GM23338 (cell line): ENCODE measurements around the gene NF1. TPM values are rescaled to one million over a fixed set of nuclear protein-coding genes. Genes with fewer than 3 reads are reported as not detected.

Experiments used
- ATAC-seq: fragments of 200-7000 bp; cut with Tn5 transposase; 3 replicates; pipeline ENCODE4 v1.9.1; 2020
- DNase-seq: peaks from one replicate; pipeline ENCODE4 v3.0.0-alpha.2; 2015; ENCODE audit warnings: low spot score
- H2AFZ ChIP-seq: fragments of 200-600 bp; sonication (generic); 2 replicates; pipeline ENCODE4 v1.8.0; 2016; ENCODE audit warnings: antibody characterized with exemption, mild to moderate bottlenecking, moderate library complexity
- H3F3A ChIP-seq: fragments of 200-600 bp; sonication (generic); replicated peaks from 2 replicates; pipeline ENCODE4 v1.8.0; 2017; ENCODE audit warnings: antibody characterized with exemption, mixed run types, low read depth
- H3K27ac ChIP-seq: fragments of 200-600 bp; sonication (generic); 2 replicates; pipeline ENCODE4 v1.6.1; 2016; ENCODE audit warnings: low read depth
- H3K27me3 ChIP-seq: fragments of 200-600 bp; sonication (generic); 2 replicates; pipeline ENCODE4 v1.8.0; 2016; ENCODE audit warnings: mild to moderate bottlenecking, mixed run types, moderate library complexity; ENCODE audit not compliant: insufficient read depth
- H3K36me3 ChIP-seq: fragments of 200-600 bp; sonication (generic); 2 replicates; pipeline ENCODE4 v1.8.0; 2016; ENCODE audit warnings: mild to moderate bottlenecking; ENCODE audit not compliant: insufficient read depth
- H3K4me1 ChIP-seq: fragments of 200-600 bp; sonication (generic); 2 replicates; pipeline ENCODE4 v1.8.0; 2016; ENCODE audit warnings: mild to moderate bottlenecking, moderate library complexity; ENCODE audit not compliant: insufficient read depth
- H3K4me2 ChIP-seq: fragments of 200-600 bp; sonication (generic); 2 replicates; pipeline ENCODE4 v1.7.1; 2017; ENCODE audit warnings: mixed run types
- H3K4me3 ChIP-seq: fragments of 200-600 bp; sonication (generic); 2 replicates; pipeline ENCODE4 v1.6.1; 2016; ENCODE audit warnings: mixed run types
- H3K79me2 ChIP-seq: fragments of 200-600 bp; sonication (generic); replicated peaks from 2 replicates; pipeline ENCODE4 v1.8.0; 2017; ENCODE audit warnings: mild to moderate bottlenecking; ENCODE audit not compliant: insufficient read depth
- H3K9me2 ChIP-seq: fragments of 200-600 bp; sonication (generic); 2 replicates; pipeline ENCODE4 v1.8.0; 2017; ENCODE audit not compliant: insufficient read depth
- H4K20me1 ChIP-seq: fragments of 200-600 bp; sonication (generic); replicated peaks from 2 replicates; pipeline ENCODE4 v1.8.0; 2017; ENCODE audit warnings: mild to moderate bottlenecking; ENCODE audit not compliant: insufficient read depth
- H3K27ac Mint-ChIP-seq: 2 replicates; pipeline ENCODE4 v1.8.0; 2020; ENCODE audit warnings: inconsistent platforms, mild to moderate bottlenecking, moderate library complexity, mixed read lengths
- H3K27me3 Mint-ChIP-seq: 3 replicates; pipeline ENCODE4 v1.8.0; 2022; ENCODE audit warnings: low read depth, mild to moderate bottlenecking, moderate library complexity, mixed read lengths, inconsistent platforms; ENCODE audit not compliant: insufficient read depth, poor library complexity
- H3K36me3 Mint-ChIP-seq: 3 replicates; pipeline ENCODE4 v1.8.0; 2021; ENCODE audit warnings: low read depth, mild to moderate bottlenecking, inconsistent platforms, moderate library complexity, mixed read lengths
- H3K4me1 Mint-ChIP-seq: 3 replicates; pipeline ENCODE4 v1.8.0; 2020; ENCODE audit warnings: mild to moderate bottlenecking, inconsistent platforms, mixed read lengths
- H3K4me3 Mint-ChIP-seq: 3 replicates; pipeline ENCODE4 v1.8.0; 2021; ENCODE audit warnings: moderate library complexity, mild to moderate bottlenecking, inconsistent platforms, mixed read lengths
- H3K9me3 Mint-ChIP-seq: 3 replicates; pipeline ENCODE4 v1.8.0; 2020; ENCODE audit warnings: moderate library complexity, mild to moderate bottlenecking, inconsistent platforms, mixed read lengths
- CREB1 ChIP-seq: fragments of 250-450 bp; sonication (Bioruptor Pico); IDR thresholded peaks from 2 replicates; pipeline ENCODE4 v1.5.0; 2020; ENCODE audit warnings: low read depth, mild to moderate bottlenecking, moderate library complexity
- CTCF ChIP-seq, 2 experiments: fragments of 200-600 bp in 1 of 2; sonication (generic) in 1 of 2; conservative IDR thresholded peaks; 2 replicates each; pipeline versions ENCODE4 v1.5.1 to v1.6.1; 2016 to 2017; ENCODE audit warnings: antibody characterized with exemption in 2 of 2, low read depth in 2 of 2, mild to moderate bottlenecking in 2 of 2, moderate library complexity in 1 of 2
- ETS1 ChIP-seq: IDR thresholded peaks from 2 replicates; pipeline ENCODE4 v1.6.1; 2016; ENCODE audit warnings: antibody characterized with exemption
- EZH2 ChIP-seq: fragments of 200-600 bp; sonication (generic); IDR thresholded peaks from one replicate; pipeline ENCODE4 v1.8.0; 2017; ENCODE audit warnings: antibody characterized with exemption, mild to moderate bottlenecking, low read depth; ENCODE audit not compliant: unreplicated experiment
- EZH2phosphoT487 ChIP-seq: fragments of 200-600 bp; sonication (generic); IDR thresholded peaks from one replicate; pipeline ENCODE4 v1.8.1; 2018; ENCODE audit warnings: antibody characterized with exemption; ENCODE audit not compliant: unreplicated experiment
- JUNB ChIP-seq: IDR thresholded peaks from one replicate; pipeline ENCODE4 v1.6.1; 2016; ENCODE audit warnings: antibody characterized with exemption; ENCODE audit not compliant: unreplicated experiment
- POLR2AphosphoS5 ChIP-seq: IDR thresholded peaks from 2 replicates; pipeline ENCODE4 v1.6.1; 2016; ENCODE audit warnings: antibody characterized with exemption, low read depth
- STAT1 ChIP-seq: IDR thresholded peaks from one replicate; pipeline ENCODE4 v1.6.1; 2016; ENCODE audit warnings: antibody characterized with exemption; ENCODE audit not compliant: unreplicated experiment
- ZNF331 ChIP-seq: fragments of 250-450 bp; sonication (Bioruptor Pico); IDR thresholded peaks from 2 replicates; pipeline ENCODE4 v1.5.0; 2020; ENCODE audit warnings: low read depth, mild to moderate bottlenecking, moderate library complexity
- polyA plus RNA-seq: library from polyadenylated mRNA; unstranded; fragments of >200 nt; fragmentation: Nextera tagmentation; extraction: Ambion mirVana; gene quantifications from 2 replicates; pipeline ENCODE4 v1.2.1, GENCODE V29; 2016
- total RNA-seq: library from RNA; depleted of rRNA; stranded (reverse); fragments of >200 nt; shearing (Covaris generic); gene quantifications from 2 replicates; pipeline ENCODE4 v1.2.3, GENCODE V29; 2014

The NF1 gene
- total and polyA plus RNA-seq, 2 experiments from 2014 or later, result 16.3 to 49.7 TPM

GRCh38 chr17:31095236-31096105, 694 bp downstream of the NF1 start:
- Histone ChIP-seq H3K4me2 (peak overlapping the region; percentile 79), H3K4me3 (peak overlapping the region; percentile 62), H3K27me3 (no peaks in the 10 kb centered on the region), H2AFZ (0 out of 2 replicates have a peak overlapping the region, but pooled peaks have one; percentile 5), H3K36me3 (no peaks in the 10 kb centered on the region; the same call in 1 of the 2 replicates), H3F3A (no peaks in the 10 kb centered on the region; the same call in 1 of the 2 replicates), H3K79me2 (peaks cover 43% of the 10 kb centered on the region), H3K27ac (peak overlapping the region; percentile 87), H4K20me1 (no peaks in the 10 kb centered on the region), H3K4me1 (peaks cover 14% of the 10 kb centered on the region), H3K9me2 (no peaks in the 10 kb centered on the region)
- Mint-ChIP-seq H3K27me3 (peaks cover 11% of the 10 kb centered on the region), H3K4me1 (peaks cover 9% of the 10 kb centered on the region), H3K4me3 (peak overlapping the region; percentile 87), H3K36me3 (peaks cover 7% of the 10 kb centered on the region; the same call in 1 of the 3 replicates), H3K9me3 (no peaks in the 10 kb centered on the region), H3K27ac (peak overlapping the region; percentile 88)
- TF ChIP-seq STAT1 (no peak), POLR2AphosphoS5 (peak; percentile 26)
- ATAC-seq (peak; percentile 76), DNase-seq (peak; percentile 94)

- H3K27ac ChIP-seq, result peak overlapping the region; percentile 87
Observed at GRCh38 chr17:31096106-31096436, 1.3 kb downstream of the NF1 start.

GRCh38 chr17:31099016-31099415, 4.2 kb downstream of the NF1 start:
- Histone ChIP-seq H3K9me2 (no peaks in the 10 kb centered on the region), H3K36me3 (no peaks in the 10 kb centered on the region), H3K4me1 (peaks cover 14% of the 10 kb centered on the region), H3K27me3 (no peaks in the 10 kb centered on the region), H3K4me2 (no peak overlapping the region), H2AFZ (no peak overlapping the region), H3F3A (no peaks in the 10 kb centered on the region; the same call in 1 of the 2 replicates), H3K79me2 (peaks cover 77% of the 10 kb centered on the region), H3K4me3 (no peak overlapping the region), H3K27ac (no peak overlapping the region), H4K20me1 (no peaks in the 10 kb centered on the region)
- no peak overlapping the region for H3K4me3 Mint-ChIP-seq
- DNase-seq (no peak), ATAC-seq (no peak)
- no peaks in the 10 kb centered on the region; the same call in 2 of the 3 replicates for H3K36me3 Mint-ChIP-seq
- no peaks in the 10 kb centered on the region; the same call in 1 of the 3 replicates for H3K9me3 Mint-ChIP-seq
- peaks cover 8% of the 10 kb centered on the region for H3K27me3 Mint-ChIP-seq
- peaks cover 18% of the 10 kb centered on the region for H3K4me1 Mint-ChIP-seq
- H3K27ac Mint-ChIP-seq, result no peak overlapping the region
- TF ChIP-seq CTCF (conservative IDR thresholded peaks at IDR 0.05; ENCODE audit: low read depth in 2 of 2), result no peak
- no peak for TF ChIP-seq EZH2phosphoT487
- TF ChIP-seq ETS1, result no peak
- no peak for TF ChIP-seq JUNB
- no peak for TF ChIP-seq EZH2

More at GRCh38 chr17:31096106-31096436, 1.3 kb downstream of the NF1 start:
- TF ChIP-seq JUNB (no peak), ZNF331 (CRISPR knock-in tag) (no peak), STAT1 (no peak), CREB1 (CRISPR knock-in tag) (no peak), ETS1 (no peak), POLR2AphosphoS5 (no peak)
- H3K4me3 Mint-ChIP-seq, result peak overlapping the region; percentile 87
- H3K27ac Mint-ChIP-seq, result peak overlapping the region; percentile 88
- Histone ChIP-seq H2AFZ (0 out of 2 replicates have a peak overlapping the region, but pooled peaks have one; percentile 5), H3K27me3 (no peaks in the 10 kb centered on the region), H3K9me2 (no peaks in the 10 kb centered on the region), H3K36me3 (no peaks in the 10 kb centered on the region; the same call in 1 of the 2 replicates), H3K4me1 (peaks cover 14% of the 10 kb centered on the region), H3K4me3 (peak overlapping the region; percentile 62), H3K79me2 (peaks cover 48% of the 10 kb centered on the region), H4K20me1 (no peaks in the 10 kb centered on the region), H3K4me2 (peak overlapping the region; percentile 79), H3F3A (no peaks in the 10 kb centered on the region; the same call in 1 of the 2 replicates)
- peaks cover 13% of the 10 kb centered on the region for H3K4me1 Mint-ChIP-seq
- no peak for ATAC-seq
- no peaks in the 10 kb centered on the region; the same call in 1 of the 3 replicates for H3K9me3 Mint-ChIP-seq
- H3K36me3 Mint-ChIP-seq, result peaks cover 7% of the 10 kb centered on the region; the same call in 1 of the 3 replicates
- peaks cover 11% of the 10 kb centered on the region for H3K27me3 Mint-ChIP-seq
- peak; percentile 47 for DNase-seq
